MM.1S (cell line): ENCODE data around the gene KSR2.

Experiments
- DNase-seq: peaks from one replicate; pipeline ENCODE4 v3.0.0-alpha.2; 2015
- H2AFZ ChIP-seq: fragments of 300-600 bp; sonication (generic); 2 replicates; pipeline ENCODE4 v1.6.0; 2016; ENCODE audit warnings: antibody characterized with exemption, low read length
- H3F3A ChIP-seq: fragments of 300-600 bp; sonication (generic); 2 replicates; pipeline ENCODE4 v1.6.1; 2016; ENCODE audit warnings: mild to moderate bottlenecking, antibody characterized with exemption, low read length, moderate library complexity, mixed read lengths; ENCODE audit not compliant: insufficient read depth
- H3K27ac ChIP-seq: fragments of 300-600 bp; sonication (generic); 2 replicates; pipeline ENCODE4 v1.5.1; 2016; ENCODE audit warnings: mild to moderate bottlenecking, low read length
- H3K27me3 ChIP-seq: fragments of 300-600 bp; sonication (generic); replicated peaks from 2 replicates; pipeline ENCODE4 v1.6.0; 2016; ENCODE audit warnings: low read length; ENCODE audit not compliant: insufficient read depth
- H3K36me3 ChIP-seq: fragments of 300-600 bp; sonication (generic); replicated peaks from 2 replicates; pipeline ENCODE4 v1.6.1; 2016; ENCODE audit warnings: mild to moderate bottlenecking, low read length, mixed read lengths; ENCODE audit not compliant: insufficient read depth
- H3K4me1 ChIP-seq: fragments of 300-600 bp; sonication (generic); 2 replicates; pipeline ENCODE4 v1.6.1; 2016; ENCODE audit warnings: low read length, mixed read lengths
- H3K4me2 ChIP-seq: fragments of 300-600 bp; sonication (generic); 2 replicates; pipeline ENCODE4 v1.6.0; 2016; ENCODE audit warnings: low read depth, low read length
- H3K4me3 ChIP-seq: fragments of 300-600 bp; sonication (generic); 2 replicates; pipeline ENCODE4 v1.5.1; 2016; ENCODE audit warnings: low read length, mixed read lengths
- H3K79me2 ChIP-seq: fragments of 300-600 bp; sonication (generic); 2 replicates; pipeline ENCODE4 v1.6.1; 2016; ENCODE audit warnings: mixed run types, low read length, mixed read lengths
- H3K9ac ChIP-seq: fragments of 300-600 bp; sonication (generic); 2 replicates; pipeline ENCODE4 v1.6.1; 2016; ENCODE audit warnings: low read length, mixed read lengths
- H3K9me2 ChIP-seq: fragments of 300-600 bp; sonication (generic); replicated peaks from 2 replicates; pipeline ENCODE4 v1.6.1; 2016; ENCODE audit warnings: mild to moderate bottlenecking, low read length, mixed read lengths; ENCODE audit not compliant: insufficient read depth
- H3K9me3 ChIP-seq: fragments of 300-600 bp; sonication (generic); replicated peaks from 2 replicates; pipeline ENCODE4 v1.6.1; 2016; ENCODE audit warnings: mild to moderate bottlenecking, low read length, mixed read lengths; ENCODE audit not compliant: insufficient read depth
- H4K20me1 ChIP-seq: fragments of 300-600 bp; sonication (generic); 2 replicates; pipeline ENCODE4 v1.6.1; 2016; ENCODE audit warnings: mild to moderate bottlenecking, low read length, moderate library complexity, mixed read lengths; ENCODE audit not compliant: insufficient read depth
- EZH2 ChIP-seq: fragments of 300-600 bp; sonication (generic); optimal IDR thresholded peaks from 2 replicates; pipeline ENCODE3; 2017; ENCODE audit warnings: low read depth, mild to moderate bottlenecking, antibody characterized with exemption, low read length, mixed read lengths
- EZH2phosphoT487 ChIP-seq: fragments of 300-600 bp; sonication (generic); IDR thresholded peaks from 2 replicates; pipeline ENCODE4 v1.6.1; 2018; ENCODE audit warnings: antibody characterized with exemption, low read length
- TF ChIP-seq, protein P1 (sequence below): fragments of 300-600 bp; sonication (generic); IDR thresholded peaks from 2 replicates; pipeline ENCODE4 v1.5.1; 2016; ENCODE audit warnings: antibody characterized with exemption, low read length, mixed read lengths

The KSR2 gene

DNA sequence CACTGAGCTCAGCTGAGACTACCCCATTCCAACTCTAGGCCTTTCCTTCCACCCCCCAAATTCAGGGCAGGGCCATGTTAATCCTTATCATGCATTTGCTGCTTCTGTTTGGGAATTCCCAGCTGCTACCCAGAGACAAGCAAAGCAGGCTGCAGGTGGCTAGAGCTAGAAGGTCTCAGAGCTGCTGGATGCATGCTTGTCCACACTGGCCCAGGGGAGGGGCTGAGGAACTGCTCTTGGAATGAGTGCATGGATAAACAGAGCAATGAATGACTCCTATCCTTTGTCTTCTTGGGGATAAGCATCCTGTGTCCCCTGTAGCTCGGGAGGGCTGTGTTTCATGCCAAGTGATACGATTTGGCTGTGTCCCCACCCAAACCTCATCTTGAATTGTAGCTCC, 470.5 kb downstream of the KSR2 start:
- Histone ChIP-seq H3K9me3 (no peaks in the 10 kb centered on the region), H4K20me1 (no peaks in the 10 kb centered on the region), H3K4me1 (no peaks in the 10 kb centered on the region), H3K27me3 (no peaks in the 10 kb centered on the region), H3K9me2 (no peaks in the 10 kb centered on the region), H3K27ac (no peak overlapping the region), H3K36me3 (no peaks in the 10 kb centered on the region), H3K4me3 (no peak overlapping the region), H3K79me2 (no peaks in the 10 kb centered on the region), H3F3A (no peaks in the 10 kb centered on the region), H3K4me2 (no peak overlapping the region), H2AFZ (no peak overlapping the region), H3K9ac (no peak overlapping the region)
- TF ChIP-seq, protein P1, sequence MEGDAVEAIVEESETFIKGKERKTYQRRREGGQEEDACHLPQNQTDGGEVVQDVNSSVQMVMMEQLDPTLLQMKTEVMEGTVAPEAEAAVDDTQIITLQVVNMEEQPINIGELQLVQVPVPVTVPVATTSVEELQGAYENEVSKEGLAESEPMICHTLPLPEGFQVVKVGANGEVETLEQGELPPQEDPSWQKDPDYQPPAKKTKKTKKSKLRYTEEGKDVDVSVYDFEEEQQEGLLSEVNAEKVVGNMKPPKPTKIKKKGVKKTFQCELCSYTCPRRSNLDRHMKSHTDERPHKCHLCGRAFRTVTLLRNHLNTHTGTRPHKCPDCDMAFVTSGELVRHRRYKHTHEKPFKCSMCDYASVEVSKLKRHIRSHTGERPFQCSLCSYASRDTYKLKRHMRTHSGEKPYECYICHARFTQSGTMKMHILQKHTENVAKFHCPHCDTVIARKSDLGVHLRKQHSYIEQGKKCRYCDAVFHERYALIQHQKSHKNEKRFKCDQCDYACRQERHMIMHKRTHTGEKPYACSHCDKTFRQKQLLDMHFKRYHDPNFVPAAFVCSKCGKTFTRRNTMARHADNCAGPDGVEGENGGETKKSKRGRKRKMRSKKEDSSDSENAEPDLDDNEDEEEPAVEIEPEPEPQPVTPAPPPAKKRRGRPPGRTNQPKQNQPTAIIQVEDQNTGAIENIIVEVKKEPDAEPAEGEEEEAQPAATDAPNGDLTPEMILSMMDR: no peak
- TF ChIP-seq EZH2 (no peak), EZH2phosphoT487 (no peak)
- DNase-seq: no peak

GRCh38 chr12:117497407-117497806, 471.4 kb downstream of the KSR2 start:
- Histone ChIP-seq H3K9me3 (no peaks in the 10 kb centered on the region), H2AFZ (no peak overlapping the region), H3K27ac (no peak overlapping the region), H3K36me3 (no peaks in the 10 kb centered on the region), H3K4me2 (no peak overlapping the region), H3K4me3 (no peak overlapping the region), H3K9ac (no peak overlapping the region), H3K9me2 (no peaks in the 10 kb centered on the region), H3F3A (no peaks in the 10 kb centered on the region), H4K20me1 (no peaks in the 10 kb centered on the region), H3K79me2 (no peaks in the 10 kb centered on the region), H3K4me1 (no peaks in the 10 kb centered on the region), H3K27me3 (no peaks in the 10 kb centered on the region)
- DNase-seq: no peak
- TF ChIP-seq EZH2 (no peak), EZH2phosphoT487 (no peak)
- TF ChIP-seq, protein P1: no peak

DNA sequence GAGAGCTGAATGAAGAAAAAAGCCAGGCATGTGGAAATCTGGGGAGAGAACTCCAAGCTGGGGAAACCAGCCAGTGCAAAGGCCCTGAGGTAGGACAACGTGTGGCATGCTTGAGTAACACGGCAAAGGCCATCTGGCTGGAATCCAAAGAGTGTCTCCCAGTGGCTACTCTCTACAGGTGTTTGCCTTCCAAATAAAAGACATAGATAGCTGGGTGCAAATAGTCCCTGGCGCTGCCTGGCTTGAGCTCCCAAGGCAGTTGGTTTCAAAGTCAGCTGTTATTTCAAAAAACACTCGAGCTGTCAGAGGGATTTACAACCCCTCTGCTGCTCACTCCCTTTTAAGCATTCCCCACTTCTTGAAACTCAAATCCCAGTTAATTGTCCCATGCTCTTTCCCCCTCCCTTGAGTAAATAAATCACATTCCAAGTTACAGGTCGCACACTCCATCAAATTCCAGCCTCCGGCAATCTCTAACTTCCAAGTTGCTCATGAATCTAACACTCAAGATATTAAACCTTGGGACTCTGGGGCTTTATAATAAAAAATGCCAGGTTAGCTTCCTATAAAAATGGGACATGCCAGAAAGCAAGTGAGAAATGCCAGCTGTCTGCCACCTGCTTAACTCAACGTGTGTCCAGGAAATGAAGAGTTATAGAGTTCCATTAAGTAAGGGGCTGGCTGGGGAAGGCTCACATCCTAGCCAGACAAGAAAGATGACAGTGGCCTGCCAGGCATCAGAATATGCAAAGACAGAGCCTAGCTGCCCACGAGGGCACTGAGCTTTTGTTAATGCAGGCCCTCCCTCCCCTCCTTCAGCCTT, 473.7 kb downstream of the KSR2 start:
- no peaks in the 10 kb centered on the region for H3K9me2 ChIP-seq
- H3K4me1 ChIP-seq: no peaks in the 10 kb centered on the region
- H3K36me3 ChIP-seq: no peaks in the 10 kb centered on the region
- H3K27me3 ChIP-seq: no peaks in the 10 kb centered on the region
- H4K20me1 ChIP-seq: no peaks in the 10 kb centered on the region
- no peak overlapping the region for H3K9ac ChIP-seq
- H2AFZ ChIP-seq: no peak overlapping the region
- no peak for DNase-seq
- no peak overlapping the region for H3K4me3 ChIP-seq
- no peak overlapping the region for H3K27ac ChIP-seq
- TF ChIP-seq EZH2phosphoT487: no peak
- TF ChIP-seq, protein P1: no peak
- no peak for TF ChIP-seq EZH2
- H3F3A ChIP-seq: no peaks in the 10 kb centered on the region
- no peaks in the 10 kb centered on the region for H3K9me3 ChIP-seq
- no peak overlapping the region for H3K4me2 ChIP-seq
- H3K79me2 ChIP-seq: no peaks in the 10 kb centered on the region
